ENCODE measurements around the gene SLC2A13. TPM values are rescaled to one million over a fixed set of nuclear protein-coding genes. Genes with fewer than 3 reads are reported as not detected.
A peak's percentile ranks its signal among the peaks of the same experiment; 100 is the strongest.

The SLC2A13 gene
- total and polyA plus RNA-seq, 2 experiments from 2014 or later: 10.4 to 13.8 TPM

DNA sequence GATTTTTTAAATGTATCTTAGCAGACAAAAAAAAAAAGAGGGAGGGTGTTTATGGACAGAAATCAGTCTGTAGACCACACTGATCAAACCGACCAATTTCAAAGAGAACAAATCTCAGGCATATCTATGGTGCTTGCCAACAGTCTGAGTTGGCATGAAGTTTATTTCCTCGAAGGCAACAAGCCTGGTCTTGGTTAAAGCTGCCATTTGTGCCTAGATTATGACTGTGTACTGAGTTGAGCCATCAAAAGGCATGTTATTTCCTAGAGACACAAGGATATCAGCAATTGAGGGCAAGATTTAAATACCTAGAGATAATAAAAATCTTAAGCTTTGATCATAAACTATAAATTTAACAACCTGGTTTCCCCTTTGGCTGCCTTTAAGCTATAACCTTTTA lies 119.2 kb downstream of the SLC2A13 start:
- no peak for DNase-seq (ENCODE audit: low read depth in 1 of 2, low spot score in 1 of 2)
- TF ChIP-seq, protein P1, sequence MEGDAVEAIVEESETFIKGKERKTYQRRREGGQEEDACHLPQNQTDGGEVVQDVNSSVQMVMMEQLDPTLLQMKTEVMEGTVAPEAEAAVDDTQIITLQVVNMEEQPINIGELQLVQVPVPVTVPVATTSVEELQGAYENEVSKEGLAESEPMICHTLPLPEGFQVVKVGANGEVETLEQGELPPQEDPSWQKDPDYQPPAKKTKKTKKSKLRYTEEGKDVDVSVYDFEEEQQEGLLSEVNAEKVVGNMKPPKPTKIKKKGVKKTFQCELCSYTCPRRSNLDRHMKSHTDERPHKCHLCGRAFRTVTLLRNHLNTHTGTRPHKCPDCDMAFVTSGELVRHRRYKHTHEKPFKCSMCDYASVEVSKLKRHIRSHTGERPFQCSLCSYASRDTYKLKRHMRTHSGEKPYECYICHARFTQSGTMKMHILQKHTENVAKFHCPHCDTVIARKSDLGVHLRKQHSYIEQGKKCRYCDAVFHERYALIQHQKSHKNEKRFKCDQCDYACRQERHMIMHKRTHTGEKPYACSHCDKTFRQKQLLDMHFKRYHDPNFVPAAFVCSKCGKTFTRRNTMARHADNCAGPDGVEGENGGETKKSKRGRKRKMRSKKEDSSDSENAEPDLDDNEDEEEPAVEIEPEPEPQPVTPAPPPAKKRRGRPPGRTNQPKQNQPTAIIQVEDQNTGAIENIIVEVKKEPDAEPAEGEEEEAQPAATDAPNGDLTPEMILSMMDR (IDR thresholded peaks at IDR 0.05; ENCODE audit: low read depth, low read length): no peak
- Histone ChIP-seq H3K4me3 (no peak overlapping the region), H3K36me3 (no peaks in the 10 kb centered on the region), H3K9me3 (ENCODE audit: low read depth) (no peaks in the 10 kb centered on the region), H3K27me3 (no peaks in the 10 kb centered on the region), H3K4me1 (ENCODE audit: low read depth) (no peaks in the 10 kb centered on the region), H3K27ac (no peak overlapping the region)

DNA sequence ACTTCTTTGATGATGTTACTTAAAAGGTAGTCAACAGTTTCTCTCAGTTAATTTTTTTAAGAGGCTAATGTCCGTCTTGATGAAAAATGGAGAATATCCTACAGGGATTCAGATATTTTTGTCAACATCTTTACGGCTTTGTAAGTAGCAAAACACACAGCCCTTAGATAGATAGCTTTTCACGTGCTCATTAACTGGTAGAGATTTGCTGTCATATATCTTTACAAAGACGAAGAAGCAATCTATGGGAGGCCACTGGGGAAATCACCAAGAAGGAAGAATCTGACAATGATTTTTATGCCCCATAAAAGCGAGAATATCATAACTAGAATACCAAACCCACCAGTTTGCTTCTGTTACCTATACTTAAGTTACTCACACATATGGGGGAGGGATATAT lies 121.2 kb downstream of the SLC2A13 start:
- TF ChIP-seq, protein P1 (IDR thresholded peaks at IDR 0.05; ENCODE audit: low read depth, low read length): no peak
- Histone ChIP-seq H3K9me3 (ENCODE audit: low read depth) (no peaks in the 10 kb centered on the region), H3K27ac (no peak overlapping the region), H3K4me1 (ENCODE audit: low read depth) (no peaks in the 10 kb centered on the region), H3K4me3 (no peak overlapping the region), H3K36me3 (no peaks in the 10 kb centered on the region), H3K27me3 (no peaks in the 10 kb centered on the region)
- DNase-seq (ENCODE audit: low read depth in 1 of 2, low spot score in 1 of 2): no peak

DNA sequence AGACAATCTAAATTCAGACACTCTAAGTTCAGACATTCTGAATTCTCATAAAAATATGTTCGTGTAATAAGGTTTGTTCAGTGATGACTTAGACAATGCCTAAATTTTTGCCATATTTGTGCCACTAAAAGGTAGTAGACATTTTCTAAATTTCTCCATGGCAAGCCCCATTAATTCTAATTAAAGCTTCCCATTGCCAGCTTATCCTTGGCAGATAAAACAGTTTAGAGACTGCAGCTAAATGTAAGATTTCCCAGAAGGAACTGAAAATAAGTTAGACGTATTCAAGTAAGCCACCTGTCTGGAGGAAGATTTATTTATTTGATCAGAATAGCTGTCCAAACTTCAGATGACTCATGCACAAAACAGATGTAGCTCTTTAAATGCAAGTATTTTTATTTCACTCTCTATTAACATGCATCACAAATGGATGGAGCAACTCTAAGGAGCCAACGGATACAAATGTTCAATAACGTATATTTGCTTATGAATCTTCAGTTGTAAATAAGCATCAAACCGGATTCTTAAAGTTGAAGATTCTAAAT lies 130.4 kb downstream of the SLC2A13 start:
- H3K4me1 ChIP-seq (ENCODE audit: low read depth): no peaks in the 10 kb centered on the region
- no peaks in the 10 kb centered on the region for H3K27me3 ChIP-seq
- no peak overlapping the region for H3K4me3 ChIP-seq
- DNase-seq (ENCODE audit: low read depth in 1 of 2, low spot score in 1 of 2): no peak
- no peaks in the 10 kb centered on the region for H3K9me3 ChIP-seq (ENCODE audit: low read depth)
- TF ChIP-seq, protein P1 (IDR thresholded peaks at IDR 0.05; ENCODE audit: low read depth, low read length): no peak
- no peaks in the 10 kb centered on the region for H3K36me3 ChIP-seq
- H3K27ac ChIP-seq: no peak overlapping the region

DNA sequence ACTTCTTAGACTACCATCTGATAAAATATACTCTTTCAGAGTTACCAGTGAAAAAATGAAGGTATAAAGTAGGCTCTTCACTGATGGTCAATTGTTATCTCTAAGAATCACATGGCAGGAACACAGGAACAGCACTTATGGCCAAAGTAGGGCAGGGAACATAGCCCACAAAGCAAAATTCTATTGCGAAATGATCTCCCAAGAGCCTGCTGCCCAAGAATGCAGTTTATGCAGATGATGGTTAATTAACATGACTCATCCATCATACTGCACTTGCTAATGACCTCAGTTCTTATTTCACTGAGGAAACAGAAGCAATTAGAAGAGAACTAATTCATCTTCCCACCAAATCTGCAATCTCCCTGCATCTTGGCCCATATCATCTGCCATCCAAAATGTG lies 133.8 kb downstream of the SLC2A13 start:
- peak in 1 of 2 donors; percentile 66 for DNase-seq (ENCODE audit: low read depth in 1 of 2, low spot score in 1 of 2)
- TF ChIP-seq, protein P1 (IDR thresholded peaks at IDR 0.05; ENCODE audit: low read depth, low read length): no peak
- H3K4me3 ChIP-seq: no peak overlapping the region

DNA sequence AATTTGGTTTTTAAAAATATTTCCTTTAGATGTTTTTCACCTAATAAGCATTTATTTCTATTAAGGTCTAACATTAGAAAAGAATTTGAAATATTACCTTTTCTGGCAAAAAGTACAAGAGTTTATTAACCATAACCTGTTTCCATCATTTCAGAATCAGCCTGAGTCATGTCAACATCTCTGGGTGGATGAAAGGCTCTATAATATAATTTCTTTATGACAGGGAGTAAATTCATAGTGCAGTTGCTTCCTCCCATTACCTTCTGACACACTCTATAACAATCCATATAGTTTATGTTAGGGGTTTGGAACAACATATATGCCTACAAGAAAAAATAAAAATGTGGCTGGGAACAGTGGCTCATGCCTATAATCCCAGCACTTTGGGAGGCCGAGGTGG lies 134.5 kb downstream of the SLC2A13 start:
- Histone ChIP-seq H3K27ac (no peak overlapping the region), H3K27me3 (no peaks in the 10 kb centered on the region), H3K36me3 (no peaks in the 10 kb centered on the region), H3K9me3 (ENCODE audit: low read depth) (no peaks in the 10 kb centered on the region), H3K4me1 (ENCODE audit: low read depth) (no peaks in the 10 kb centered on the region), H3K4me3 (no peak overlapping the region)
- TF ChIP-seq, protein P1 (IDR thresholded peaks at IDR 0.05; ENCODE audit: low read depth, low read length): no peak
- no peak for DNase-seq (ENCODE audit: low read depth in 1 of 2, low spot score in 1 of 2)

More for the DNA sequence above, 133.8 kb downstream of the SLC2A13 start:
- Histone ChIP-seq H3K36me3 (no peaks in the 10 kb centered on the region), H3K27ac (no peak overlapping the region), H3K9me3 (ENCODE audit: low read depth) (no peaks in the 10 kb centered on the region), H3K4me1 (ENCODE audit: low read depth) (no peaks in the 10 kb centered on the region), H3K27me3 (no peaks in the 10 kb centered on the region)
